HepG2 (cell line): Measurements from ENCODE around the gene ANAPC1. TPM values are rescaled to one million over a fixed set of nuclear protein-coding genes. Genes with fewer than 3 reads are reported as not detected.

ENCODE experiments used
- BORCS8-MEF2B ChIP-seq: sonication (generic); formaldehyde crosslinking; IDR thresholded peaks from 2 replicates; pipeline ENCODE4 v1.8.0; 2022; ENCODE audit warnings: mild to moderate bottlenecking, missing genetic modification reagents
- KAT8 ChIP-seq: IDR thresholded peaks from 2 replicates; pipeline ENCODE4 v1.6.1; 2016; ENCODE audit warnings: missing genetic modification reagents, missing compliant biosample characterization
- KDM5B ChIP-seq: sonication (generic); formaldehyde crosslinking; IDR thresholded peaks from 2 replicates; pipeline ENCODE4 v1.4.0; 2020; ENCODE audit warnings: missing genetic modification reagents, mild to moderate bottlenecking, borderline replicate concordance
- NFIB ChIP-seq: sonication (generic); formaldehyde crosslinking; IDR thresholded peaks from 2 replicates; pipeline ENCODE4 v1.9.0; 2021; ENCODE audit warnings: missing genetic modification reagents, mild to moderate bottlenecking, borderline replicate concordance
- NFYC ChIP-seq: IDR thresholded peaks from 2 replicates; pipeline ENCODE4 v1.6.1; 2016; ENCODE audit warnings: missing genetic modification reagents, missing compliant biosample characterization
- PAF1 ChIP-seq: IDR thresholded peaks from 2 replicates; pipeline ENCODE4 v1.6.1; 2016; ENCODE audit warnings: missing genetic modification reagents, missing compliant biosample characterization
- PLSCR1 ChIP-seq: sonication (generic); formaldehyde crosslinking; IDR thresholded peaks from 2 replicates; pipeline ENCODE4 v1.5.0; 2020; ENCODE audit warnings: missing genetic modification reagents, mild to moderate bottlenecking, borderline replicate concordance
- POLR2A ChIP-seq, 2 experiments: IDR thresholded peaks; 2 replicates each; pipeline ENCODE4 v1.6.1; 2011; ENCODE audit warnings: low read depth in 2 of 2, low read length in 2 of 2, mild to moderate bottlenecking in 1 of 2, moderate library complexity in 1 of 2; ENCODE audit not compliant: insufficient read depth in 1 of 2
- RARG ChIP-seq: sonication (generic); formaldehyde crosslinking; IDR thresholded peaks from 2 replicates; pipeline ENCODE4 v1.4.0; 2020; ENCODE audit warnings: low read depth, mild to moderate bottlenecking, missing genetic modification reagents
- SMARCE1 ChIP-seq: fragments of 450-650 bp; IDR thresholded peaks from 2 replicates; pipeline ENCODE4 v1.6.1; 2017; ENCODE audit warnings: borderline replicate concordance
- SRSF1 ChIP-seq: fragments of 200-400 bp; formaldehyde crosslinking; optimal IDR thresholded peaks from 2 replicates; pipeline ENCODE3; 2017; ENCODE audit warnings: mild to moderate bottlenecking, low read depth, low read length, moderate library complexity
- SRSF4 ChIP-seq: fragments of 200-400 bp; formaldehyde crosslinking; IDR thresholded peaks from one replicate; pipeline ENCODE4 v1.6.1; 2018; ENCODE audit warnings: mild to moderate bottlenecking, low read depth, low read length, moderate library complexity; ENCODE audit not compliant: poor library complexity, severe bottlenecking
- TBX3 ChIP-seq: fragments of 450-650 bp; IDR thresholded peaks from 2 replicates; pipeline ENCODE4 v1.6.1; 2017; ENCODE audit warnings: antibody characterized with exemption, mild to moderate bottlenecking, inconsistent platforms, borderline replicate concordance
- TFDP2 ChIP-seq: sonication (generic); formaldehyde crosslinking; IDR thresholded peaks from 2 replicates; pipeline ENCODE4 v1.4.0; 2020; ENCODE audit warnings: missing genetic modification reagents
- ZBTB37 ChIP-seq: sonication (generic); formaldehyde crosslinking; IDR thresholded peaks from 2 replicates; pipeline ENCODE4 v1.4.0; 2020; ENCODE audit warnings: mild to moderate bottlenecking, missing genetic modification reagents
- ZFX ChIP-seq: sonication (generic); formaldehyde crosslinking; IDR thresholded peaks from 2 replicates; pipeline ENCODE4 v1.4.0; 2020; ENCODE audit warnings: mild to moderate bottlenecking, low read depth, missing genetic modification reagents, moderate library complexity
- ZNF331 ChIP-seq: sonication (generic); formaldehyde crosslinking; IDR thresholded peaks from 2 replicates; pipeline ENCODE4 v1.4.0; 2020; ENCODE audit warnings: missing genetic modification reagents
- ZNF513 ChIP-seq: sonication (generic); formaldehyde crosslinking; conservative IDR thresholded peaks from 2 replicates; pipeline ENCODE4 v1.5.0; 2020; ENCODE audit warnings: missing genetic modification reagents
- ZNF597 ChIP-seq: sonication (generic); formaldehyde crosslinking; IDR thresholded peaks from 2 replicates; pipeline ENCODE4 v1.5.0; 2020; ENCODE audit warnings: missing genetic modification reagents
- ZNF772 ChIP-seq: sonication (generic); formaldehyde crosslinking; IDR thresholded peaks from 2 replicates; pipeline ENCODE4 v1.5.0; 2020; ENCODE audit warnings: mild to moderate bottlenecking, missing genetic modification reagents
- ZSCAN25 ChIP-seq: sonication (generic); formaldehyde crosslinking; IDR thresholded peaks from 2 replicates; pipeline ENCODE4 v1.8.0; 2022; ENCODE audit warnings: mild to moderate bottlenecking, missing genetic modification reagents
- ZSCAN9 ChIP-seq: IDR thresholded peaks from 2 replicates; pipeline ENCODE4 v1.6.1; 2016; ENCODE audit warnings: borderline replicate concordance
- polyA plus RNA-seq, 8 experiments: library from polyadenylated mRNA; depleted of rRNA in 3 of 8; stranded (reverse) in 7 of 8; unstranded in 1 of 8; fragments of >200 nt; fragmentation: Illumina TruSeq in 4 of 8; extraction: Trizol in 4 of 8; gene quantifications; 2 replicates each; pipeline versions ENCODE4 v1.2.1 to v1.2.3, GENCODE V29; 2011 to 2016; ENCODE audit warnings: low read depth in 4 of 8, missing spikeins in 1 of 8, mixed read lengths in 1 of 8; ENCODE audit not compliant: insufficient read depth in 1 of 8
- total RNA-seq, 5 experiments: library from RNA; depleted of rRNA; stranded (reverse); fragments of >200 nt; fragmentation: Illumina TruSeq; extraction: Trizol; gene quantifications; 2 replicates each; pipeline ENCODE4 v1.2.3, GENCODE V29; 2016; ENCODE audit warnings: low read depth in 1 of 5

The ANAPC1 gene
- total and polyA plus RNA-seq, 2 of the 13 experiments (the other 11 are each of a cell fraction or from before 2014, with no cell fraction given) = 50.0 to 89.7 TPM

- TF ChIP-seq NFYC = no peak; the same call in 1 of the 2 replicates
- TF ChIP-seq ZFX (CRISPR knock-in tag) = peak; percentile 98
- TF ChIP-seq PLSCR1 (CRISPR knock-in tag) = no peak
- TF ChIP-seq PAF1 (CRISPR knock-in tag) = no peak
- no peak for TF ChIP-seq TBX3
- peak; percentile 61; the same call in 1 of the 2 replicates for TF ChIP-seq BORCS8-MEF2B (CRISPR knock-in tag)
- TF ChIP-seq RARG (CRISPR knock-in tag) = no peak
- peak; percentile 97 to 99 for TF ChIP-seq POLR2A (IDR thresholded peaks at IDR 0.05; ENCODE audit: insufficient read depth in 1 of 2, low read depth in 2 of 2, low read length in 2 of 2)
- no peak for TF ChIP-seq SRSF4
- TF ChIP-seq ZSCAN9 (CRISPR knock-in tag) = peak; percentile 60
- TF ChIP-seq ZNF597 (CRISPR knock-in tag) = no peak
- 0 out of 2 replicates have a peak, but pooled peaks have one; percentile 59 for TF ChIP-seq ZNF513 (CRISPR knock-in tag)
- peak; percentile 87 for TF ChIP-seq TFDP2 (CRISPR knock-in tag)
- TF ChIP-seq NFIB (CRISPR knock-in tag) = no peak
- TF ChIP-seq KAT8 (CRISPR knock-in tag) = peak; percentile 96
- peak; percentile 41 for TF ChIP-seq SRSF1
- no peak for TF ChIP-seq SMARCE1
- peak; percentile 97 for TF ChIP-seq ZNF772
- TF ChIP-seq ZNF331 (CRISPR knock-in tag) = peak; percentile 52
- TF ChIP-seq ZBTB37 (CRISPR knock-in tag) = no peak
- TF ChIP-seq KDM5B (CRISPR knock-in tag) = peak; percentile 93
- peak; percentile 19; the same call in 1 of the 2 replicates for TF ChIP-seq ZSCAN25
Observed at GRCh38 chr2:111883661-111884591, at the start of gene ANAPC1 (continued).
